ENCODE results near the gene TBX18.

The TBX18 gene

GRCh38 chr6:84653027-84653551 is 111.3 kb downstream of the TBX18 start:
- H3K36me3 ChIP-seq (ENCODE audit: control insufficient read depth in 1 of 2, insufficient read depth in 2 of 2, low read length in 2 of 2) = no peaks in the 10 kb centered on the region
- peaks cover 3 to 5% of the 10 kb centered on the region in 2 experiments for H3K4me1 ChIP-seq (ENCODE audit: control insufficient read depth in 1 of 2, insufficient read depth in 2 of 2, low read length in 2 of 2)
- WGBS (ENCODE audit: extremely low coverage, insufficient coverage, insufficient read length) = no CpG with 5 or more reads among the region's 3 CpGs

GRCh38 chr6:84652356-84653026 is 111.9 kb downstream of the TBX18 start:
- H2AK5ac ChIP-seq (ENCODE audit: low read length) = no peak overlapping the region
- no peak overlapping the region for H3K4me3 ChIP-seq (ENCODE audit: low read depth, low read length)
- no peak overlapping the region for H3K9ac ChIP-seq (ENCODE audit: low read length)
- H3K4me2 ChIP-seq (ENCODE audit: low read length) = no peak overlapping the region
- no peak overlapping the region for H2BK120ac ChIP-seq (ENCODE audit: insufficient read depth, low read length, poor library complexity)
- H2BK5ac ChIP-seq (ENCODE audit: low read depth, low read length, poor library complexity) = no peak overlapping the region
- no peak overlapping the region for H3K4ac ChIP-seq (ENCODE audit: low read depth, low read length)
- WGBS (ENCODE audit: extremely low coverage, insufficient coverage, insufficient read length) = no CpG with 5 or more reads among the region's 3 CpGs
- no peaks in the 10 kb centered on the region for H3K79me2 ChIP-seq (ENCODE audit: control insufficient read depth, insufficient read depth, low read length, poor library complexity)
- no peak overlapping the region for H2BK12ac ChIP-seq (ENCODE audit: low read length)
- H3K27me3 ChIP-seq (ENCODE audit: insufficient read depth, low read length) = no peaks in the 10 kb centered on the region
- H4K91ac ChIP-seq (ENCODE audit: low read depth, low read length) = no peak overlapping the region
- no peak overlapping the region for H3K23ac ChIP-seq (ENCODE audit: low read length)
- no peaks in the 10 kb centered on the region for H3K36me3 ChIP-seq (ENCODE audit: control insufficient read depth in 1 of 2, insufficient read depth in 2 of 2, low read length in 2 of 2)
- DNase-seq = peak; percentile 9 to 69
- H3K4me1 ChIP-seq (ENCODE audit: control insufficient read depth in 1 of 2, insufficient read depth in 2 of 2, low read length in 2 of 2) = peaks cover 3 to 5% of the 10 kb centered on the region in 2 experiments
- H3K27ac ChIP-seq (ENCODE audit: low read depth, low read length) = peak overlapping the region; percentile 21
- no peaks in the 10 kb centered on the region for H3K79me1 ChIP-seq (ENCODE audit: low read length)
- H4K12ac ChIP-seq (ENCODE audit: low read depth, low read length) = no peak overlapping the region
- no peak overlapping the region for H3K14ac ChIP-seq (ENCODE audit: low read length)
- no peak overlapping the region for H2AFZ ChIP-seq (ENCODE audit: insufficient read depth, low read length, poor library complexity)
- no peak overlapping the region for H4K8ac ChIP-seq (ENCODE audit: low read depth, low read length)
- no peaks in the 10 kb centered on the region for H3K9me3 ChIP-seq (ENCODE audit: insufficient read depth, low read depth, low read length)
- H3K18ac ChIP-seq (ENCODE audit: low read length) = no peak overlapping the region

More at GRCh38 chr6:84653027-84653551, 111.3 kb downstream of the TBX18 start:
- H3K14ac ChIP-seq (ENCODE audit: low read length) = no peak overlapping the region
- DNase-seq = no peak
- H3K79me1 ChIP-seq (ENCODE audit: low read length) = no peaks in the 10 kb centered on the region
- no peak overlapping the region for H3K9ac ChIP-seq (ENCODE audit: low read length)
- no peak overlapping the region for H3K4me2 ChIP-seq (ENCODE audit: low read length)
- H4K8ac ChIP-seq (ENCODE audit: low read depth, low read length) = no peak overlapping the region
- H3K4me3 ChIP-seq (ENCODE audit: low read depth, low read length) = no peak overlapping the region
- no peak overlapping the region for H3K18ac ChIP-seq (ENCODE audit: low read length)
- H3K27ac ChIP-seq (ENCODE audit: low read depth, low read length) = no peak overlapping the region
- no peak overlapping the region for H3K4ac ChIP-seq (ENCODE audit: low read depth, low read length)
- H2AFZ ChIP-seq (ENCODE audit: insufficient read depth, low read length, poor library complexity) = no peak overlapping the region
- no peaks in the 10 kb centered on the region for H3K9me3 ChIP-seq (ENCODE audit: insufficient read depth, low read depth, low read length)
- no peak overlapping the region for H4K12ac ChIP-seq (ENCODE audit: low read depth, low read length)
- no peak overlapping the region for H2BK5ac ChIP-seq (ENCODE audit: low read depth, low read length, poor library complexity)
- no peaks in the 10 kb centered on the region for H3K27me3 ChIP-seq (ENCODE audit: insufficient read depth, low read length)
- no peak overlapping the region for H2AK5ac ChIP-seq (ENCODE audit: low read length)
- H3K79me2 ChIP-seq (ENCODE audit: control insufficient read depth, insufficient read depth, low read length, poor library complexity) = no peaks in the 10 kb centered on the region
- no peak overlapping the region for H4K91ac ChIP-seq (ENCODE audit: low read depth, low read length)
- H3K23ac ChIP-seq (ENCODE audit: low read length) = no peak overlapping the region
- H2BK120ac ChIP-seq (ENCODE audit: insufficient read depth, low read length, poor library complexity) = no peak overlapping the region
- H2BK12ac ChIP-seq (ENCODE audit: low read length) = no peak overlapping the region

- Histone ChIP-seq H3K4me2 (ENCODE audit: low read length) (no peak overlapping the region), H2BK5ac (ENCODE audit: low read depth, low read length, poor library complexity) (no peak overlapping the region), H3K18ac (ENCODE audit: low read length) (no peak overlapping the region), H3K23ac (ENCODE audit: low read length) (no peak overlapping the region), H2BK120ac (ENCODE audit: insufficient read depth, low read length, poor library complexity) (no peak overlapping the region), H2BK12ac (ENCODE audit: low read length) (no peak overlapping the region), H4K12ac (ENCODE audit: low read depth, low read length) (no peak overlapping the region), H4K8ac (ENCODE audit: low read depth, low read length) (peak overlapping the region; percentile 16), H3K14ac (ENCODE audit: low read length) (no peak overlapping the region), H3K36me3 (ENCODE audit: control insufficient read depth in 1 of 2, insufficient read depth in 2 of 2, low read length in 2 of 2) (no peaks in the 10 kb centered on the region), H2AK5ac (ENCODE audit: low read length) (no peak overlapping the region), H3K4me3 (ENCODE audit: low read depth, low read length) (no peak overlapping the region), H3K9me3 (ENCODE audit: insufficient read depth, low read depth, low read length) (no peaks in the 10 kb centered on the region), H3K9ac (ENCODE audit: low read length) (no peak overlapping the region), H3K27ac (ENCODE audit: low read depth, low read length) (no peak overlapping the region), H4K91ac (ENCODE audit: low read depth, low read length) (no peak overlapping the region), H3K27me3 (ENCODE audit: insufficient read depth, low read length) (no peaks in the 10 kb centered on the region), H3K4ac (ENCODE audit: low read depth, low read length) (no peak overlapping the region), H3K79me2 (ENCODE audit: control insufficient read depth, insufficient read depth, low read length, poor library complexity) (no peaks in the 10 kb centered on the region), H3K79me1 (ENCODE audit: low read length) (no peaks in the 10 kb centered on the region), H3K4me1 (ENCODE audit: control insufficient read depth in 1 of 2, insufficient read depth in 2 of 2, low read length in 2 of 2) (peaks cover 3 to 5% of the 10 kb centered on the region in 2 experiments), H2AFZ (ENCODE audit: insufficient read depth, low read length, poor library complexity) (no peak overlapping the region)
- DNase-seq = peak in 1 of 2 donors; percentile 32
- WGBS (ENCODE audit: extremely low coverage, insufficient coverage, insufficient read length) = no CpG with 5 or more reads among the region's 1 CpG
Observed at GRCh38 chr6:84651583-84651982, 112.8 kb downstream of the TBX18 start.

GRCh38 chr6:84648444-84648843 is 116.0 kb downstream of the TBX18 start:
- H4K8ac ChIP-seq (ENCODE audit: low read depth, low read length) = no peak overlapping the region
- DNase-seq = no peak
- no peak overlapping the region for H2BK5ac ChIP-seq (ENCODE audit: low read depth, low read length, poor library complexity)
- H2AK5ac ChIP-seq (ENCODE audit: low read length) = no peak overlapping the region
- H3K27ac ChIP-seq (ENCODE audit: low read depth, low read length) = no peak overlapping the region
- H3K27me3 ChIP-seq (ENCODE audit: insufficient read depth, low read length) = no peaks in the 10 kb centered on the region
- H2AFZ ChIP-seq (ENCODE audit: insufficient read depth, low read length, poor library complexity) = no peak overlapping the region
- H3K4me1 ChIP-seq (ENCODE audit: control insufficient read depth in 1 of 2, insufficient read depth in 2 of 2, low read length in 2 of 2) = peaks cover 3 to 5% of the 10 kb centered on the region in 2 experiments
- H3K4me3 ChIP-seq (ENCODE audit: low read depth, low read length) = no peak overlapping the region
- H3K18ac ChIP-seq (ENCODE audit: low read length) = no peak overlapping the region
- H3K4me2 ChIP-seq (ENCODE audit: low read length) = no peak overlapping the region
- H2BK12ac ChIP-seq (ENCODE audit: low read length) = no peak overlapping the region
- H3K79me2 ChIP-seq (ENCODE audit: control insufficient read depth, insufficient read depth, low read length, poor library complexity) = no peaks in the 10 kb centered on the region
- no peaks in the 10 kb centered on the region for H3K79me1 ChIP-seq (ENCODE audit: low read length)
- no peak overlapping the region for H2BK120ac ChIP-seq (ENCODE audit: insufficient read depth, low read length, poor library complexity)
- H3K23ac ChIP-seq (ENCODE audit: low read length) = no peak overlapping the region
- H3K14ac ChIP-seq (ENCODE audit: low read length) = no peak overlapping the region
- H3K9me3 ChIP-seq (ENCODE audit: insufficient read depth, low read depth, low read length) = no peaks in the 10 kb centered on the region
- no peak overlapping the region for H4K91ac ChIP-seq (ENCODE audit: low read depth, low read length)
- no peak overlapping the region for H3K9ac ChIP-seq (ENCODE audit: low read length)
- H3K36me3 ChIP-seq (ENCODE audit: control insufficient read depth in 1 of 2, insufficient read depth in 2 of 2, low read length in 2 of 2) = no peaks in the 10 kb centered on the region
- no peak overlapping the region for H3K4ac ChIP-seq (ENCODE audit: low read depth, low read length)
- no peak overlapping the region for H4K12ac ChIP-seq (ENCODE audit: low read depth, low read length)

Data from trophoblast cell (in vitro differentiated cells and primary cell).